K562 (cell line): ENCODE data around the gene PDE3A. TPM values are rescaled to one million over a fixed set of nuclear protein-coding genes. Genes with fewer than 3 reads are reported as not detected.

Experiments used
- ATAC-seq: fragments of 200-7000 bp; cut with Tn5 transposase; 3 replicates; pipeline ENCODE4 v1.9.1; 2020; ENCODE audit warnings: moderate library complexity
- BruUV-seq: library from RNA; stranded (reverse); fragments of 400-500 nt; replicated peaks from 2 replicates; lab custom pipeline; 2021; lab: Mats Ljungman, UMichigan
- CTCF ChIA-PET: fragments of 300-600 bp; formaldehyde crosslinking; extraction: SDS; loops from one replicate; lab custom pipeline; 2021; ENCODE audit warnings: low intra/inter-chr PET ratio; lab: Yijun Ruan, JAX
- POLR2A ChIA-PET: fragments of 300-600, 350-650 bp; sonication (Branson Sonifier 250); formaldehyde crosslinking; extraction: SDS; loops from one replicate; lab custom pipeline; 2021; ENCODE audit warnings: antibody characterized with exemption, inconsistent platforms; lab: Yijun Ruan, JAX
- DNase-seq, 4 experiments: peaks; one replicate each; pipeline versions ENCODE4 v3.0.0 to v3.0.0-alpha.2; 2011 to 2018; ENCODE audit warnings: low spot score in 3 of 4, mixed read lengths in 3 of 4; ENCODE audit errors: extremely low read depth in 1 of 4
- FAIRE-seq: peaks from 2 replicates; lab custom pipeline; 2011; peaks lifted over from hg19 to GRCh38; lab: Jason Lieb, UNC
- H2AFZ ChIP-seq: 2 replicates; pipeline ENCODE4 v1.6.0; 2011; ENCODE audit warnings: low read depth, low read length, control low read depth, inconsistent platforms
- H3K27ac ChIP-seq: fragments of 200-600 bp; 3 replicates; pipeline ENCODE4 v1.8.0; 2011; ENCODE audit warnings: low read depth, mild to moderate bottlenecking, control low read depth, inconsistent platforms, low read length, moderate library complexity, mixed read lengths; ENCODE audit errors: extremely low read depth
- H3K27me3 ChIP-seq, 2 experiments: fragments of 300-600 bp in 1 of 2; 2 replicates in 1 of 2; 3 replicates in 1 of 2; pipeline versions ENCODE4 v1.6.0 to v1.8.0; 2011; ENCODE audit warnings: inconsistent platforms in 2 of 2, low read length in 2 of 2, mild to moderate bottlenecking in 1 of 2, mixed read lengths in 1 of 2, moderate library complexity in 1 of 2; ENCODE audit not compliant: control insufficient read depth in 2 of 2, insufficient read depth in 2 of 2
- H3K36me3 ChIP-seq: fragments of 300-600 bp; 3 replicates; pipeline ENCODE4 v1.8.0; 2011; ENCODE audit warnings: mild to moderate bottlenecking, low read length, inconsistent platforms; ENCODE audit not compliant: control insufficient read depth, insufficient read depth
- H3K4me1 ChIP-seq, 2 experiments: fragments of 200-600 bp in 1 of 2; replicated peaks in 1 of 2; 2 replicates in 1 of 2; 3 replicates in 1 of 2; pipeline versions ENCODE4 v1.5.1 to v1.8.0; 2011; ENCODE audit warnings: inconsistent platforms in 2 of 2, low read length in 2 of 2, mild to moderate bottlenecking in 1 of 2, mixed read lengths in 1 of 2, moderate library complexity in 1 of 2; ENCODE audit not compliant: control insufficient read depth in 2 of 2, insufficient read depth in 2 of 2
- H3K4me2 ChIP-seq: 2 replicates; pipeline ENCODE4 v1.6.1; 2011; ENCODE audit warnings: low read length, control low read depth, inconsistent platforms, mixed read lengths; ENCODE audit not compliant: insufficient read depth
- H3K4me3 ChIP-seq: fragments of 200-600 bp; sonication (generic), shearing (Covaris generic); 2 replicates; pipeline ENCODE4 v1.5.1; 2016; ENCODE audit warnings: control low read depth, inconsistent platforms
- H3K79me2 ChIP-seq: fragments of 200-600 bp; 3 replicates; pipeline ENCODE4 v1.8.0; 2011; ENCODE audit warnings: low read length, inconsistent platforms; ENCODE audit not compliant: control insufficient read depth, insufficient read depth
- H3K9ac ChIP-seq, 2 experiments: 2 replicates each; pipeline versions ENCODE4 v1.6.0 to v1.6.1; 2011; ENCODE audit warnings: low read depth in 2 of 2, low read length in 2 of 2, control low read depth in 1 of 2, inconsistent platforms in 1 of 2, mild to moderate bottlenecking in 1 of 2, mixed read lengths in 1 of 2; ENCODE audit not compliant: insufficient read depth in 1 of 2
- H3K9me1 ChIP-seq: one replicate; pipeline ENCODE4 v1.6.0; 2011; ENCODE audit warnings: inconsistent platforms, mild to moderate bottlenecking, low read length, moderate library complexity; ENCODE audit not compliant: control insufficient read depth, insufficient read depth
- H3K9me3 ChIP-seq: replicated peaks from 2 replicates; pipeline ENCODE4 v1.5.1; 2011; ENCODE audit warnings: low read depth, low read length, inconsistent platforms; ENCODE audit not compliant: control insufficient read depth, insufficient read depth
- H4K20me1 ChIP-seq: replicated peaks from 2 replicates; pipeline ENCODE4 v1.6.1; 2011; ENCODE audit warnings: low read length, inconsistent platforms, mixed read lengths; ENCODE audit not compliant: control insufficient read depth, insufficient read depth
- GABPB1 ChIP-seq: sonication (generic); formaldehyde crosslinking; IDR thresholded peaks from 2 replicates; pipeline ENCODE4 v1.8.0; 2022; ENCODE audit warnings: mild to moderate bottlenecking, missing genetic modification reagents
- GMEB1 ChIP-seq: fragments of 250-450 bp; sonication (Bioruptor Pico); IDR thresholded peaks from 2 replicates; pipeline ENCODE4 v1.4.0; 2020; ENCODE audit warnings: mild to moderate bottlenecking
- HDAC2 ChIP-seq: fragments of 450-650 bp; IDR thresholded peaks from 2 replicates; pipeline ENCODE4 v1.6.1; 2016; ENCODE audit warnings: mild to moderate bottlenecking
- MECOM ChIP-seq: fragments of 250-450 bp; sonication (Bioruptor Pico); IDR thresholded peaks from 2 replicates; pipeline ENCODE4 v1.8.0; 2022; ENCODE audit warnings: inconsistent platforms
- NR3C1 ChIP-seq: sonication (generic); formaldehyde crosslinking; IDR thresholded peaks from 2 replicates; pipeline ENCODE4 v1.8.1; 2022; ENCODE audit warnings: missing genetic modification reagents
- POLR2A ChIP-seq: fragments of 450-650 bp; conservative IDR thresholded peaks from 2 replicates; pipeline ENCODE4 v1.6.1; 2016
- SMARCE1 ChIP-seq: fragments of 450-650 bp; IDR thresholded peaks from 2 replicates; pipeline ENCODE4 v1.7.1; 2016; ENCODE audit warnings: mild to moderate bottlenecking
- TAF1 ChIP-seq: IDR thresholded peaks from 2 replicates; pipeline ENCODE4 v1.6.1; 2011; ENCODE audit warnings: mild to moderate bottlenecking, low read length, moderate library complexity; ENCODE audit not compliant: insufficient read depth, control insufficient read depth, severe bottlenecking; ENCODE audit errors: extremely low read depth
- TFE3 ChIP-seq: fragments of 450-650 bp; formaldehyde crosslinking; IDR thresholded peaks from 2 replicates; pipeline ENCODE4 v1.4.0; 2020; ENCODE audit warnings: mild to moderate bottlenecking, mixed read lengths
- WGBS: fragments of 100-300 bp; shearing (Covaris generic); methylation state at CpG from one replicate; pipeline ENCODE4 v1.1.6; 2016; ENCODE audit warnings: low coverage, mixed read lengths; ENCODE audit not compliant: insufficient coverage; ENCODE audit errors: missing lambda C conversion rate; 5-methylcytosine and 5-hydroxymethylcytosine counted together
- in situ Hi-C: fragments of 300-500 bp; cut with MboI; formaldehyde crosslinking; loops from 4 replicates; pipeline ENCODE4 v1.15.0; 2018; ENCODE audit warnings: inconsistent platforms, mixed read lengths
- intact Hi-C: fragments of 100-400 bp; cut with micrococcal nuclease; formaldehyde crosslinking; loops from 2 replicates; pipeline ENCODE4 v1.14.2; 2022
- polyA plus RNA-seq, 8 experiments: library from polyadenylated mRNA; depleted of rRNA in 4 of 8; stranded (reverse) in 5 of 8; unstranded in 3 of 8; fragments of >200 nt; fragmentation: Nextera tagmentation in 2 of 8; fragmentation: Illumina TruSeq in 1 of 8; extraction: Ambion mirVana in 2 of 8; extraction: Trizol in 1 of 8; gene quantifications; 2 replicates each; pipeline versions ENCODE4 v1.2.1 to v1.2.3, GENCODE V29; 2011 to 2014; ENCODE audit warnings: inconsistent platforms in 1 of 8, missing spikeins in 1 of 8
- total RNA-seq, 7 experiments: library from RNA; depleted of rRNA in 6 of 7; stranded (reverse); fragments of >200 nt in 6 of 7; fragmentation: Illumina TruSeq in 2 of 7; extraction: Trizol in 2 of 7; gene quantifications; 2 replicates each; pipeline versions ENCODE4 v1.2.1 to v1.2.3, GENCODE V29; 2011 to 2021; ENCODE audit warnings: low replicate concordance in 1 of 7

The PDE3A gene
- total and polyA plus RNA-seq, 9 of the 15 experiments (the other 6 are each of a cell fraction or from before 2014, with no cell fraction given) = 0.02 TPM; not detected in 8

- no peak overlapping the region for H3K27ac ChIP-seq
- ChIA-PET POLR2A (no interaction called here), CTCF (no interaction called here)
- DNase-seq (no peak), ATAC-seq (no peak), FAIRE-seq (no peak)
- peak; percentile 66; the same call in 1 of the 2 replicates for TF ChIP-seq TFE3
- no peak for TF ChIP-seq HDAC2
- TF ChIP-seq TAF1 = no peak
- 0% methylated on average over 2 of the region's 2 CpGs for WGBS
- H3K79me2 ChIP-seq = no peaks in the 10 kb centered on the region
- H3K4me1 ChIP-seq = no peaks in the 10 kb centered on the region
- in situ Hi-C loops (no loop called here), intact Hi-C loops (no loop called here)
- H3K9me1 ChIP-seq = no peaks in the 10 kb centered on the region
- no peaks in the 10 kb centered on the region for H3K36me3 ChIP-seq
- no peak overlapping the region for H3K4me2 ChIP-seq
- no peak overlapping the region for H3K4me3 ChIP-seq
- no TSS peak for BruUV-seq
- H4K20me1 ChIP-seq = no peaks in the 10 kb centered on the region
- no peaks in the 10 kb centered on the region for H3K27me3 ChIP-seq
- no peaks in the 10 kb centered on the region for H3K9me3 ChIP-seq
- H2AFZ ChIP-seq = no peak overlapping the region
- no peak overlapping the region for H3K9ac ChIP-seq
Measured at GRCh38 chr12:20501958-20502357, 133.6 kb downstream of the PDE3A start.

- Histone ChIP-seq H3K79me2 (no peaks in the 10 kb centered on the region), H2AFZ (no peak overlapping the region), H3K9ac (no peak overlapping the region), H4K20me1 (no peaks in the 10 kb centered on the region), H3K27me3 (no peaks in the 10 kb centered on the region), H3K4me1 (no peaks in the 10 kb centered on the region), H3K9me1 (no peaks in the 10 kb centered on the region), H3K27ac (no peak overlapping the region), H3K36me3 (no peaks in the 10 kb centered on the region), H3K9me3 (no peaks in the 10 kb centered on the region), H3K4me2 (no peak overlapping the region), H3K4me3 (no peak overlapping the region)
- FAIRE-seq (no peak), DNase-seq (no peak), ATAC-seq (no peak)
- TF ChIP-seq NR3C1 (CRISPR knock-in tag) = no peak
- TF ChIP-seq GMEB1 (CRISPR knock-in tag) = no peak
- TF ChIP-seq SMARCE1 = no peak
- TF ChIP-seq GABPB1 (CRISPR knock-in tag) = no peak
- no peak for TF ChIP-seq POLR2A
- TF ChIP-seq MECOM = no peak
- ChIA-PET CTCF (no interaction called here), POLR2A (no interaction called here)
- in situ Hi-C loops = no loop called here
- 0% methylated on average over 1 of the region's 1 CpG for WGBS
- BruUV-seq = no TSS peak
- intact Hi-C loops = no loop called here
Measured at GRCh38 chr12:20503858-20504257, 135.5 kb downstream of the PDE3A start.
